Activated T-cell treated with anti-CD3 and anti-CD28 coated beads, Interleukin-2, amount 50 U/mL, for 48 hours (primary cell): ENCODE data around the gene GLTP.

Experiments
- DNase-seq, 2 experiments: peaks; one replicate each; pipeline ENCODE4 v3.0.0-alpha.2; 2020

The GLTP gene

GRCh38 chr12:109840305-109841074 is 39.9 kb downstream of the GLTP start:
- no peak for DNase-seq

- no peak for DNase-seq
Observed at GRCh38 chr12:109839444-109839843, 40.9 kb downstream of the GLTP start.

DNA sequence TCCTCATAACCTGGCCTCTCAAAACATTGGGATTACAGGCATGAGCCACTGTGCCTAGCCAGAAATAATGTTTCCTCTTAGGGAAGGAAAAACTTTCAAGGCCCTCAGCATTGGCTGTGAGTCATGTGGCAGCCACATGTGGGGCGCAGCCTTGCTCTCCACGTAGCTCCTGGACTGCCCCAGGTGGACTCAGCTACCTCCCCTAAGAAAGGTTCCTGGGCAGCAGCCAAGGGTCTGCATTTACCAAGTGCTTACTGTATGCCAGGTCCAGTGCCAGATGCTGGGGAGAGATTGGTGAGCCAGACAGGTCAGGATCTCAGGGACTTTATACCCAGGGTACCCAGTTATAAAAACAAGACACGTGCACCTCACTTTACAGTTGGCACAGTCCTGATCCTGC is 43.4 kb downstream of the GLTP start:
- DNase-seq = no peak

GRCh38 chr12:109835827-109836226 is 44.5 kb downstream of the GLTP start:
- DNase-seq = no peak

DNA sequence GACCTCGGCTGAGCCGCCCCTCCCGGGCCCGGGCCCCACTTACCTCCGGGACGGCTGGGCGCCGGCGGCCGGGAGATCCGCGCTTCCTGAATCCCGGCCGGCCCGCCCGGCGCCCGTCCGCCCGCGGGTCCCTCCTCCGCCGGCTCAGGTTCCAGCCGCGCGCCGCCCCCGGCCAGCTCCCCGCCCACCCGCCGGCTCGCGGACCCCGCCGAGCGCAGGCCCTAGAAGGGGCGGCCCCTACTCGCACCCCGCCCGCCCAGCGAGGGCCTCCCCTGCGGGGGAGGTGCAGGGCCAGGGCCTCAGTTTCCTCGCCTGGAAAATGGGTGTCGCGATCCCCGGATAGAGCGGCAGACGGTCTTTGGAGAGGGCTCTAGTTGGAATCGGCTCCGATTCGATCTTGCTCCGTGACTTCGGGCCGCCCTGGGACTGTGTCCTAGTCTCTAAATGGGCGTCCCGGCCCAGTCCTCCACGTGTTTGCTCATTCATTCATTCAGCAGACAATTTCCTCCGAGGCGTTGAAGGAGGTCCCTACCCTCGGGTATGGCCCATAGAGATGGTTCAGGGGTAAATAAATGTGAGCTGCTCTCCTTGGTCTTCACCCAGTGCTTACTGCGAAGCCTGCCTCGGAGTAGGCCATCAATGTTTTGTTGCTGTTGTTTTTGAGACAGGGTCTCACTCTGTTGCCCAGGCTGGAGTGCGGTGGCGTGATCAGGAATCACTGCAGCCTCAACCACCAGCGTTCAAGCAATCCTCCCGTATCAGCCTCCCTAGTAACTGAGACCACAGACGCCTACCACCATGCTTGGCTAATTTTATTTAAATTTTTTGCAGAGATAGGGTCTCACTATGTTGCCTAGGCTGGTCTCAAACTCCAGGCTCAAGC is 46.8 kb downstream of the GLTP start, which contains the start of gene TRPV4:
TSS of gene TRPV4 (minus strand) at position 92 of the 883 bp plus-strand sequence. CDS start 18,602 bp downstream, outside the sequence.
- DNase-seq = no peak

- DNase-seq = no peak
Observed at GRCh38 chr12:109832541-109833306, 47.6 kb downstream of the GLTP start.

DNA sequence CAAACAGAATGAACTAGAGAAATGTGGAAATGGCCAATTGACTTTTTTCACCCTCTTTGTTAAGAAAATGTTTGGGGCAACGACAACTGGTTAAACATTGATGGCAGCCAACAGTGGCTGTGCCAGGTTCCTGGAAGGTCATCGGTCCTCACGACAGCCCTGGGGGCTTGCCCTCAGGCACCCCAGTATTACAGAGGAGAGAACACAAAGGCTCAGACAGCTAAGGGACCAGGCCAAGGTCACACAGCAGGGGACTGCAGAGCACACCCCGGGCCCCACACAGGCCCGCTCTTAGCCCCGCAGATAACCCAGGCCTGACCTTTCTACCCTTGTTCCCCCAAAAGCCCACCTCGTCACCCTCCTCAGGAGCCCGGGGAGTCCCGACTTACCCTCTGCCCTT is 48.4 kb downstream of the GLTP start:
- DNase-seq = no peak

- DNase-seq = no peak
Observed at GRCh38 chr12:109831365-109831764, 49.0 kb downstream of the GLTP start.

DNA sequence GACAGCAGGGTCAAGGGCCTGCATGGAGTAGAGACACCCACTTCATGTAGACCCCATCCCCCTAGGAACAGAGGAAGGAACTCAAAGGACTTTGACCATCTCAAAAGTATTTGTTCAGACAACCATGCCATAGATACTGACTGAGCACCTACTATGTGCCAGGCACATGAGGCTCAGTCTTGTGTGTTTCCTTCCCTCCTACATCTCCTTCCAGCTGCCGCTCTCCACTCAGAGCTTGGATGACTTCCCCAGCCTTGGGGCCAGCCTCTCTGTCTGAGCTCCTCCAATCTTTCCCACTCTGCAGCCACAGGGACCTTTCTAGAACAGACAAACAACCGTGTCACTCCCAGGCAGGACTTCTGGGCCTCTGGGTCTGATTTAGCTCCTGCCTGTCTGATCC is 49.6 kb downstream of the GLTP start:
- no peak for DNase-seq

DNA sequence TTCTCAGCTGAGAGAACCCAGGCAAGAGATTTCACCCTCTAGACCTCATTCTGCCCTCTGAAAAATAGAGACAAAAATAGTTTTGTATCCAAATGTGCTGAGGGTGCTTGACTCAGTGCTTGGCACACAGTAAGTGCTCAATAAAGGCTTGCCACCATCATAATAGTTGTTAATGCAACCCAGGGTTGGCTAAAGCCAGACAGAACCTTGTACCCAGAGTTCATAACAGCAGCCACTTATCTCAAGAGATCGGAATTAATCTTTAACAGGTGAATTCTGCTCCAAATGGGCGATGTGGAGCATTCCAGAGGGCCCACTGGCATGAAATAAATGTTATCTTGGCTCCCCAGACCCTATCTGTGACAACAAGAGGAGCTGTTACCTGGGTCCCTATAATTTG is 50.1 kb downstream of the GLTP start:
- DNase-seq = no peak

GRCh38 chr12:109829667-109830066 is 50.7 kb downstream of the GLTP start:
- no peak for DNase-seq

DNA sequence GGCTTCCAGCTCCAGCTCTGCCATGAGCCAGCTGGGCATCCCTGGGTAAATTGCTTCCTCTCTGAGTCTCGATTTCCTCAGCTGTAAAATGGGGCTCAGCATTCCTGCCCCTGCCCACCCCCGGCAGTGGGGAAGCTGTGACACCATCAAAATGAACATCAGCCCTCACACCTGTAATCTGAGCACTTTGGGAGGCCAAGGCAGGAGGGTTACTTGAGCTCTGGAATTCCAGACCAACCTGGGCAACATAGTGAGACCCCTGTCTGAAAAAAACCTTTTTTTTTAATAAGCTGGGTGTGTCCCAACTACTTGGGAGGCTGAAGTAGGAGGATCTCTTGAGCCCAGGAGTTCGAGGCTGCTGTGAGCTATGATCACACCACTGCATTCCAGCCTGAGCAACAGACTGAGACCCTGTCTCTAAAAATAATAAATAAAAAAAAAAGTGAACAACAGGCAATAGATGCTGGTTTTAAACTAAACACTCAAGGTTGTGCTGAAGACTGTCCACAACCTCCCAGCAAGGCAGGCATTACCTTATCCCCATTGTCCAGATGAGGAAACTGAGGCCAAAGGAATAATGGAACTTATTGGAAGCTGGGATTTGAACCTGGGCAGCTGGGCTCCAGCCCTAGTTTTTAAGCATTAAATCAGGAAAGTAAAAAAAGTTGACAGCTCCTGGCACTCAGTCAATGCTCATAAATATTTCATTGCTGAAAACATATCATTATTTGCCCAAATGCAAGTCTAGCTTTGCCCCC is 51.4 kb downstream of the GLTP start:
- no peak for DNase-seq

DNA sequence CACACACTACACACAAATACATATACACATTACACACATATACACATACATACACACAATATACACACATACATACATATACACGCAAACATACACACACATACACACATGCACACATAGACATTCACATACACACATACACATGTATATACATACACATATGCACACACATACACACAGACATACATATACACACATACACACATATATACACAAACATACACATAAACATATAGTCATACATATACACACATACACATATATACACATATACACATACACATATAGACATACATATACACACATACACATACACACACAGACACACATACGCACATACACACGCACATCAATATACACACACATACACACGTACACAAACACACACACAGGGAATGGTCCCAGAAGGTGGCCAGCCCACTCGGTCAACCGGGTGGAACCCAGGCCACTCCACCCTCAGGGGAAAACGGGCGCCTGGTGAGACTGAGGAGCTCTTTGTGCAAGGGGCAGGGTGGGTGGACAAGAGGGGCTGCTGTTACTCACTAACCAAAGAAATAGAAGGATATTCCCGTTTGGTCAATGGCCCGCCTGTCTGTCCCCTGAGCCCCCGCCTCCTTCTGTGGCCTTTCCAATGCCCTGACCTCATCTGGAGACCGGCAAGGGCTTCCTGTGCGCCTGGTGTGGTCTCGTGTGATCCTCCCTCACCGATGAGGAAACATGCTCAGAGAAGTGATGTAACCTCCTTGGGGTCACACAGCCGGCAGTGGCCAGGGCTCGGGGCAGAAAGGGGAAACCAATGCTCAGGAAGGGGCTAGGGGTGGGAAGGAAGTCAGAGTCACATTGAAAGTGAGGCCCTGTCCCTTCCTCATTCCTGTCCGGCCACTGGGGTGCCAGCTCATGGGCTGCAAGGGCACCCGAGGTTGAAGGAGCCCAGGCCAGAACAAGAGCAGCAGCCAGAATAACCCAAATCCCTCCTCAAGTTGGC is 52.5 kb downstream of the GLTP start:
- DNase-seq = no peak

- no peak for DNase-seq
Observed at GRCh38 chr12:109827080-109827479, 53.3 kb downstream of the GLTP start.

DNA sequence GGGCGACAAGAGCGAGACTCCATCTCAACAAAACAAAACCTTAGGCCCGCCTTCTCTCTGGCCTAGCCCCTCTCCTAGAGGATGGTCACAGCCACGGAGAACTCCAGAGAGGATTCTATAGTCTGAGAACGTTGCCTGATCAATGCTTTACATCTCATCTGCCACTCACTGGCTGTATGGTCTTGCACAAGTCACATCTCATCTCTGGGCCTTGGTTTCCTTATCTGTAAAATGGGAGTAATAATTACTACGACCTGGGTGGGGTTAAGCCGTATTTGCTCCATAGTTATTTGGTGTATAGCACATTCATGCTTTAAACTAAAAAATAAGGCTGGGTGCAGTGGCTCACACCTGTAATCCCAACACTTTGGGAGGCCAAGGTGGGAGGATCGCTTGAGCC is 55.6 kb downstream of the GLTP start:
- DNase-seq = no peak

DNA sequence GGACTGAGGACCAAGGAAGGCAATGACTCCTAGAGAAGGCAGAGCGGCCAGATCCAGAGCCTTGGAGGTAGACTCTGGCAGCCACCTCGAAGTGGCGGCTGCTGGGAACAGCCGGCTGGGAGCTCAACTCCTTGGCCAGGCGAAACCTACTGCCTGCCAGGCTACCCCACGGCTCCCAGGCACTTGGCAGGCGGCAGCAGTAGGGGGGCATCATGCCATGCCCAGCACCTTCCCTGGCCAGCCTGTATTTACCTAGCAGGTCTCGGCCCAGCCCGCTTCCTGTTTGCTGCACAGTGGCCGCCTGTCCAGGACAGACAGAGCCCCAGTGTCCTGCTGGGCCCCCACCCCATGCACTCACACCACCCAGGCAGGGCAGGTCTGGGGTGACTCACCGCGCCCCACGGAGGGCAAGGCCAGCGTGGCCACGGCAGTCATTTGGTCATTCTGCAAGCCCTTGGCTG is 57.4 kb downstream of the GLTP start:
- DNase-seq = no peak

GRCh38 chr12:109822416-109822815 is 57.9 kb downstream of the GLTP start:
- DNase-seq = no peak

DNA sequence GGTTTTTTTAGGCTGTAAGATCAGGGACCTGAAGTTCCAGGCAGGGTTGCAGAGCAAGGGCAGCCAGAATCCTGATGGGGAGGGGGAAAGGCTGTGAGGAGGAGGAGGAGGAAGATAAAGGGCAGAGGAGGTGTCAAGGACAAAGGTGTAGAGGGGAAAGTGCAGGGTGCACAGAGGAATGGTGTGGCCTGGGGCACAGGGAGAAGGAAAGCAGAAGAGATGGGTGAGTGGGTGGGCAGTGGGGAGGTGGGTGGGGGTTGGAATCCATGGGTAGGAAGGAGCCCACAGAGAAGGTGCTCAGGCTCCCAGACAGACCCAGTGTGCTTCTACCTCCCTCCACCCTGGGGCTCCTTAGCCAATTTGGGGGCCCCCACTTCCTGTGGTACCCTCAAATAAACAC is 58.4 kb downstream of the GLTP start:
- no peak for DNase-seq

DNA sequence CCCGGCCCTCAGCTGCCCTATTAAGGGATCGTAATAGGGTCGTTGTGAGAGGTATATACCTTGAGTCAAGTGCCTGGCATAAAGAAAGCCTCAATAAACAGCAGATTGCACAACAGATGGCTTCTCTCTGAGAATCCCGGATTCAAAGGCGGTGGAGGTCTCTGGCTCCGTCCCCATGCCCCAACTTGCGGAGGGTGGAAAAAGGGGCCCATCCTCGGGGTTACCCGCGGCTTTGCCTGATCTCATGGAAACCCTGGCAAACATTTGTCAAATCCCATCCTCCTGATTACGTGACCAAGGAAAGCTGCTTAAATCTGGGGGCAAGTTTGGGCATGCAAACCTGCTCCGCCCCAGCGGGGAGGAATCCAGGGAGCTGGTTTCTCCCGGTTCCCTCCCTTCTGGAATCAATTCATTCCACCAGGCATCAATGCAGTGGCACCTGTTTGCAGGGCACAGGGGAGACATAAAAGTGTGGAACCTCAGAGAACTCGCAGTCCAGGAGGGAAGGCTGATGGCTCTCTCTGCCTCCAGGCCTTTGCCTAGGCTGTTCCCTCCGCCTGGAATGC is 59.4 kb downstream of the GLTP start:
- no peak for DNase-seq

GRCh38 chr12:109818905-109819500 is 61.3 kb downstream of the GLTP start:
- no peak for DNase-seq
